Cerebellar nuclear complex (tissue), 1 donor: ENCODE data around the gene TTLL12.

ENCODE experiments used
- DNase-seq, 2 experiments: peaks; one replicate each; lab custom pipeline; 2025; lab: John Stamatoyannopoulos, UW

TTLL12 gene

DNA sequence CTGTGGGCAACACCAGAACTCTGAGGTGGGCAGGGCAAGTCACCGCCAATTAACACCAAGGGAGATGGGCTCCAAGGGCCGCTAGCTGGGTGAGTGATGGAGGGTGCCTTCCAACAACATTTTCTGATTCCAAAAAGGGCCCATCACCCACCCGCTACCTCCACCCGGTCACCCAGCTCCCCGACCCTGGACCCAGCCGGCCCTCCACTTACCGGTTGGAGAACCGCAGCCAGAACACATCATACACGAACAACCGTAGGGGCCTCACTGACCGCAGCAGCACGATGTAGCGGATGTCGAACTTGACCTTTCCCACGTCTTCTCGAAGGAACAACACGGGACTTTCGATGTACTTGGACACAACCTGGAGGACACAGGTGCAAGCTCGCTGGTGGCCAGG, 14.7 kb downstream of the TTLL12 start:
- no peak for DNase-seq

DNA sequence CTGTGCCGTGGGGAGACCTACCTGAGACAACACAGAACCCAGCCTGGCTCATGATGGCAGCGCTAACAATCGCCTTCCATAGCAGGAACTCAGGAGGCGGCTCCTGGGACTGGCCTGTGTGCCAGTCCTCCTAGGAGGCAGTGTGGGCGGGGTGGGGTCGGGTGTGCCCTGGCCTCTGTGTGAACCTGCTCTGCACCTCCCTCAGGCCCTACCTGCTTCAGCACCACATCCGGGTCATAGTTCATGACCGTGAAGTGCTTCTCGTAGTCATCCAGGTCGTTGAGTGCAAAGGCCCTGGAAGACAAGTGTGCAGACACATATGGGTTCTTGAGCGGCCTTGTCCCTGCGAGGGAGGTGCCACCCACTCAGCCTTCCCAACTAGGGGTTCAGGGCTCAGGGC, 15.3 kb downstream of the TTLL12 start:
- no peak for DNase-seq

DNA sequence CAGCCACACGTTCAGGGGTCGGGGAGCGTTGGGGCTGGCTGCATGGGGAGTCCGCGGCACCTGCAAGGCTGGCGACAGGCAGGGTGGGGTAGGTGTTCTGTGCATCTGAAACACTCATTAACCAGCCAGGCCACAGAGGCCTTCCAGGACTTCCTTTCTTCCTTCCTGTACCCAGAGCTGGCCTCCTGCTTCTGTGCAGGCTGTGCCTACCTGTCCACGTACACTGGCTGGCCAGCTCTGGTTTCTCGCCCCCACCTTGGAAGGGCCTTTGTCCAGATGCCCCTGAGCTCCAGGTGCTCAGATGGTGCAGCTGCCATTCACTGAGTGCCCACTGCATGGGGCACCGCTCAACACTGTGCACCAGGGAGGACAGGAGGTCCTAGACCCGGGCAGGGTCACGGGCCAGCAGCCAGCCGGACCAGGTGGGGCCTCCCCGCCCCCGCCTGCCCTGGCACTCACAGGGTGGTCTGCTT, 15.9 kb downstream of the TTLL12 start:
- no peak for DNase-seq

DNA sequence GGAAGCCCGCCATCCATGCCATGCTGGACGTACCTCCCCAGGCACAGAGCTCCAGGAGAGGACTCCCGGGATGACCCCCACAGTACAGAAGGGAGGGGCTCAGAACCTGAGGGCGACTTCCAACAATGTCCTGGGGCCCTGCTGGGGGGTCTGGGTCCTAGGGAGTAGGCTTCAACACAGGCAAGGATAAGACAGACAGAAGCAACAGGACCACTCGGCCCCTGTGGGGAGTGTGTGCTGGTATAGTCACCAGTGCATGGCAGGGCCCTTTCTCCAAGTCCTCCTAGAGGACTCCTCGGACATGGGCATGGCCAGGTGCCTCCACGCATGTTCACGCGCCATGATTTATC, 16.8 kb downstream of the TTLL12 start:
- no peak for DNase-seq

DNA sequence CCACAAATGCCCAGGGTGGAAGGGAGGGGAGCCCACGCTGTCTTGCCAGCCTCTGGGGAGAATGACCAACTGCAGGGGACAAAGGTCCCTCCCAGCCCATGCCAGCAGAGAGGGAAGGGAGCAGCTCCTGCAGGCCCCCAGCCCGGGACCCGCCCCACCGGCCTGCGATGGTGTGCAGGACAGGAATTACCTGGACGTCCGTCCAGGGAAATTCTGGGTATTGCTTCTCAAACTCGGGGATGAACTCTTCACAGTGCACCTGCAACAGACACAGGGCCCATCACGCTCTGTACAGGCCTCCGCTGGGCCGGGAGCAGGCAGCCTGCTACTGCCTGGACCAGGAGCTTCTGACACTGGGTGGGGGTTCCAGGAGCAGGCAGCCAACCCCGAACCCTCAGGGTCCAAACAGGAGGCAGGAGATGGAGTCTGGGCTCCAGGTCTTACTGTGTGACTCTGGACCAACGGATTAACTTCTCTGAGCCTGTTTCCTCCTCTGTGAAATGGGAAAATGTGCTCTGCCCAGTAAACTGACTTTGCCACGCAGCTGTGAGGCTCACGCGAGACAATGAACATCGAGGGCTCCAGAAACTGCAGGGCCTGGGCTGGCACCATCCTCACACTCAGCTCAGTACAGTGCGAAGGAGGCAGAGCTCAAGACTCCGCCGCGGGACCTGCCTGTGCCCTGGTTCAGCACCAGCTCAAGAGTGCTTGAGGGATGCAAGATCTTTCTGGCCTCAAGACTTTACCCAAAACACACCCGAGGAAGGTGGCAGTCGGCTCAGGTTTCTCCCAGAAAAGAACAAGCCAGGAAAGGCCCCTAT, 17.4 kb downstream of the TTLL12 start:
- no peak for DNase-seq

DNA sequence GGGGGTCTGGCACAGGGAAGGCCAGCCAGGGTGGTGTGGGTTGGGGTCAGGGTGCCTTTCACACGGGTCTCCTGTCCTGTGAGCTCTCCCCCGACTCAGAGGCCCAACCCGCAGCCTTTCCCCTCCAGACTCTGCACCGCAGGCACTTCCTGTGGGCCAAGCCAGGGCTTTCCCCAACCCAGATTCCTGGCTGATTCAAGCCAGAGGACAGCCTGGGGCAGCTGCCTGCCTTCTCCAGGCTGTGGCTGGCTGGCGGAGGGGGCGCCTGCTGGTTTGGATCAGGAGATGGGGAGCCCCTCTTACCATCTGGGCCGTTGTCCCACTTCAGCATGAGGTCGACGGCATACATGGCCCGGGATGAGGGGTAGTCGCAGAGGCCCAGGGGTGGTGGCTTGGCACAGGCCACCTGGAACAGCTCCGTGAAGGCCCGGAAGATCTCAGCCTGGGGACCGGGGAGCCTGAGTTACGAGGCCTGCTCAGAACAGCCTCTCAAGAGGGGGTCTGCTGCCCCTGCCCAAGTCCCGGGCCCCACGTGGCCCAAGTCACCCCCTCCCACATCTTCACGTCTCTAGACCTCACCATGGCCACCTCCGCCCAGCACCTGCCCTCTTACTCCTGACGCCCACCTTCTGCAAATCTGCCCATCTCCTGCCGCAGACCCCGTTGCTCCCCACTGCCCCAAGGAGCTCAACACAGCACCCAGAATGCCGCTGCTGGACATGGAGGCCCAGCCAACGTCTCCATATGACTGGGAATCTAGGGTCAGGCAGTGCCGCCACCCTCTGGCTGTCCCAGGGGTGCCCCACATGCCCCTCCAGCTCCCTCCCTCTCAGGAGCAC, 18.2 kb downstream of the TTLL12 start:
- DNase-seq: no peak

DNA sequence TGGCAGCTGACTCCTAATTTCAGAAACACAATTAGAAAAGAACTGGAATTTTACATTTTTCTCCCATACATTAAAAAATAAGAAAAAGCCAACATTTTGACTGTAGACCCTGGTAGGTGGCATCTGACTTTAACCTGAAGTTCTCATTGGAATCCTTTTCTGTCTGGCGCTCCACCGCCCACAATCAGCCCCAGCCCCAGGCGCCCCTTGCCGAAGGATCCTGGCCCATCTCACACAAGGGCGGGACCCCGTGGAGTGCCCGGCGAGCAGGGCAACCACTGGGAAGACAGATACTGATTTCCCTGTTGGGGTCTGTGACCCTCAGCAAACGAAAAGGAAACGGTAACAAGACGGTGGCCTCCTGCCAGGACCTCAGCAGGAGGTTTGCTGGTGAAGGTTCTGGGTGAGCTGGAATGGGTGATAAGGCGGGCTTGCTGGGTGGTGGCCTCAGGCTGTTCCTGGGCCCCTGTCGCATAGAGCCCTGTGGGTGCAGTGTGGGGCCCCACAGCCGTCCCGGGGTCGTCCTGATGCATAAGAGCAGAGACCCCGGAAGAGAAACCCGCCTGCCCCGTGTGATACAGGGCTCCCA, 19.8 kb downstream of the TTLL12 start:
- DNase-seq: no peak

DNA sequence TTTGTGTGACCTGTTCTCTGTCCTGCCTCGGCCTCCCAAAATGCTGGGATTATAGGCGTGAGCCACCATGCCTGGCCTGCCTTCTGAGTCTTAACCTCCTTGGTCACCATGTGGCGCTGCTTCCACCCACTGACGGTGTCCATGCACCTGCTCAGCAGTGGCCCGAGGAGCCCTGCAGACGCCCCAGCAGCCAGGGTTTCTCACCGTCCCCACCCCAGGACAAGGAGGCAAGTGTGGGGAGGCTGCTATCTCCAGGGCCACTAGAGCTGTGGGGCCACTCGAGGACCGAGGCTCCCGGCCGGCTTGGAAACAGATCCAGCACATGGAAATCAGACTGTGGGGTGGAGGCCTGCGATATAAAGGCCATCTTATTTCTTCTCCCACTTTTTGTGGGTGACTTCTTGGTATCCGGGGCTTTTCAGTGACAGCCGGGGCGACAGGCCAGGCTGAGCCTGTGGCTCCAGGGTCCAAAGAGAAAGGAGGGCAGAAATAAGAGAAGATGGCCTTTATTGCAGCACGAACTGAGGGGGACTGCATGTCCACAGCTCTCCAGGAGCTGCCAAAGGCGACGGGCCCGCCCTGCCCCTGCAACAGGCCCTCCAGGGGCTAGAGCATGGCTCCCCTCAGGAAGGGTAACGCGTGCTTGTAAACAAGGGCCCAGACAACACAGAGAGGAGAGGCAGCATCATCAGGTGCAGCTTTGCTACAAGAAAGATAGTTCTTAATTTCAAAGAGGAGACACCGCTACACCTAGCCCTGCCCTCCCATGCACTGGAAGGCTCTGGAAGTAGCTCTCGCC, 20.6 kb downstream of the TTLL12 start:
- no peak for DNase-seq

DNA sequence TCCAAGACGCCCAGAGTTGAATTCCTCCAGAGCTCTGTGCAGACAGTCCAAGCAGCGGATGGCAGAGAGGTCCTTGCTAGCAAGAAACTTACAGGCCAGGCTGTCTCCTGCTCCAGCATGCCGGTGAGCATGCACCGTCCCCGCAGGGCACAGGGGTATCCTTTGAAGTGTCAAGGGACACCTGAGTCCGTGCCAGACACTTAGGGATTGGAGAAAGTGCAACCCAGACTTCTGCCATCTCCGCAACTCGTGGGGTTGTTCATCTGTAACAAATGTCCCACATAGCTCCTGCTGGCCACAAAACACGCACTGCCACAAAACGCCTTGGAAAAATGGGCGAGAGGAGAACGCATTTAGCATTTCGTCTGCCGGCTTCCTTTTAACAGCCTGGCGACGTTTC, 22.3 kb downstream of the TTLL12 start:
- DNase-seq: no peak

DNA sequence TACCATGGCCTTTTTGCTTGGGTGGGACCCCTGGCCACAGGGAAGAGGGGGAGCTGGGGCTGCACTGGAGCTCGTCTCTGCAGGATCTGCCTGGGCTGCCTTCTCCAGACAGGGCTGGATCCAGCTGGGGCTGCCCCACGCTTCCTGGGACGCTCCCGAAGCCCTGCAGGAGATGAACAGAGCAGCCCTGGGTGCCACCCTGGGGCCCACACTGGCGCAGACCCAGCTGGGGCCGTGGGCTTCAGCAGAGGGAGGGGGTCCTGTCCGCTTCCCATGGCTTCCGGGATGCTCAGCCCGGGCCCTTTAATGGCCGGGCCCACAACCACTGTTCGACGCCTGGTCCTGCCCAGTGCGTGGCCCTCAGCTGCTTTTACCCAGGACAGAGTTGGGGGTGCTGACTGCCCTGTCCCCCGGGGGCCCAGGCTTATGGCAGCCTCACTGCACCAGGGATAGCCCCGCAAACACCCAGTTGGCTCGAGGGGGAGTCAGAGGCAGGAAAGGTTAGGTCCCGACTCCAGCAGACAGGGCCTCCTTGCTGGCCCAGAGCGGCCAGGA, 23.6 kb downstream of the TTLL12 start:
- DNase-seq: no peak

DNA sequence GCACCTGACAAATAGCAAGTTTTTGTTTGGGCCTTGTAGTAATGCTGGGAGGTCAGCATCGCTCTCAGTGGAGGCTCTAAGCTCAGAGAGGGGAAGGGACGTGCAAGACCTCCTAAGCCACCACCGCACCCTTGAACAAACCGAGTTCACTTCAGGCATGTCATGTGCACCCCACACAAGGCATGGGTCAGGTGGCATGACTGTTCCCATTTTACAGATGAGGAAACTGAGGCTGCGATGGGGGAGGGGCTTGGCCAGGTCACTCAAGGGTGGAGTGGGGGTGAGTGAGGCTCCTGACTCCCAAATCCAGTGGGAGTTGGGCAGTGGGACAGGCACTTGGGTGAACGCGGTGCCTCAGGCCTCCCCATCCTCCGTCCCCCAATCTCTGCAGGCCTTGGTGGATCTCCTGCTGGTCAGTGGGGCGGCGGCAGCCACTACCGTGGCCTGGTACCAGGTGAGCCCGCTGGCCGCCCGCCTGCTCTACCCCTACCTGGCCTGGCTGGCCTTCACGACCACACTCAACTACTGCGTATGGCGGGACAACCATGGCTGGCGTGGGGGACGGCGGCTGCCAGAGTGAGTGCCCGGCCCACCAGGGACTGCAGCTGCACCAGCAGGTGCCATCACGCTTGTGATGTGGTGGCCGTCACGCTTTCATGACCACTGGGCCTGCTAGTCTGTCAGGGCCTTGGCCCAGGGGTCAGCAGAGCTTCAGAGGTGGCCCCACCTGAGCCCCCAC, 24.4 kb downstream of the TTLL12 start:
- DNase-seq: no peak

DNA sequence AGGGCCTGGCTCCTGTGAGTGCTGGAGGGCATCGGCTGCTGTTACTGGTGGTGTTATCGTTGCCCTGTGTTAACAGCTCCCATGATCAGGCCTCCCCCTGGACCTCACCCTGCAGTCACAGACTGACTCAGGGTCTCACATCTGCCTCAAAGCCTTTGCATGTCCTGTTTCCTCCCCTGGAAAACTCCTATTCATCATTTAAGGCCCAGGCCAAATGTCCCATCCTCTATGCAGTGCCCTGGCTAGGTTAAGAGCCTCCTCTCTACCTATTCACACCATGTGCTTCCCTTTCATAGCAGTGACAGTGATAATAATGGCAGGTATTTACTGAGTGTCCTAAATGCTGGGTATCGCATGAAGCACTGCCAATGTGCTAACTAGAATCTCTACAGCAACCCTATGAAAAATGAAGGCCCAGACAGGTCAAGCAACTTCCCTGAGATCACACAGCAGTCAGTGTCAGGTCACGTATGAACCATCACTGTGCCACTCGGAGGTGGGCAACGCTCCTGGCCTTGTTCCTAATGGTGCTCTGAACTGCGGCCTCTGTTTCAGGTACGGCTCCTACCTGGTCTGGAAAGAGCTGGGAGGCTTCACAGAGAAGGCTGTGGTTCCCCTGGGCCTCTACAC, 26.3 kb downstream of the TTLL12 start:
- no peak for DNase-seq

DNA sequence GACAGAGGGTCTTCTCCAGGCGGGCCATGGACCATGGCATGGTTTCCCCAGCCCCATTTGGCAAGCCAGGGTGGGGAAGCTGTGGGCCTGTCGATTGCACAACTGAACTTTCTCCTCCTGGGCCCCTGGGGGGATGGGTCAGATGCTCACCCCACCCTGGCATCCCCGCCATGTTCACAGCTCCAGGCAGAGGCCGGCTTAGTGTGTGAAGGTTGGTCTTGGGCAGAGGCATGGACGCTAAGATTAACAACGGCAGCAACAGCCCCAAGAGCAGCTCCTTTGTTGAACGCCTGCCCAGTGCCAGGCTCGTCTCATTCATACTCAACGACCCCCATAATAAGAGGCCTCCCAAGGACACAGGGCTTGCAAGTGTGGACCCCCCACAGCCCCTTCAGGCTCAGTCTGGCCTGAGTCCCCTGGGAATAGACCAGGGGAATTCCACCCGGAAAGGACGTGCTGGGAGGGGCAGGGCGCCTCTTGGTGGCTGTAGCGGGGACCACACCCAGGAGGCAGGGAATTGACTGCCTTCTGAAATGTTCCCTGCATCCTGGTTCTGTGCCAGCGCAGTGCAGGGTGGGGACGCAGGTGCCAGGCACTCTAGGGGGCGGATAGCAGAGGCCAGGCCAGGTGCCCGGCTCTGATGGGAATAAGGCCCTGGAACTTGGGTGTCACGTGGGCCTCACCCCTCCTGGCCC, 27.3 kb downstream of the TTLL12 start:
- no peak for DNase-seq

DNA sequence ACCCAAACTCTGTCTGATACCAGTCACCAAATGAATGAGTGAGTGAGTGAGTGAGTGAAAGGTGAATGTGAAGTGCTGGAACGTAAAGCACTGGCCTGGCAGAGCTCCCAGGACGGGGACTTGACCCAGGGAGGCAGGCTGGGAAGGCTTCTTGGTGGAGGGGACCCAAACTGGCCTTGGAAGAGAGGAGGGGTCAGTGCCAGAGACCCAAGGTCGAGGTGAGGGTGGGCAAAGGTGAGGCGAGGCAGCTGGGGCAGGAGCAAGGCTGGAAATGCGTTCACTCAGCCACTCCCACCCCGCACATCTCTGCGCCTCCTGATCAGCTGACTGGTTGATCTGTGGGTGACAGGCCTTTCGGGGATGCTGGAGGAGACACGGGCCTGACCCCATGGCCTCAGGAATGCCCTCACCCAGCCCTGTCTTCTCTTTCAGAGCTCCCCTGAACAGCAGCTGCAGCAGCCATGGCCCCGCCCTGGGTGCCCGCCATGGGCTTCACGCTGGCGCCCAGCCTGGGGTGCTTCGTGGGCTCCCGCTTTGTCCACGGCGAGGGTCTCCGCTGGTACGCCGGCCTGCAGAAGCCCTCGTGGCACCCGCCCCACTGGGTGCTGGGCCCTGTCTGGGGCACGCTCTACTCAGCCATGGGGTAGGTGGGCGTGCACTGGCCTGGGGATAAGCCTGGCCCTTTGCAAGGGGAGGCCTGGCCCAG, 28.0 kb downstream of the TTLL12 start:
- DNase-seq: no peak

DNA sequence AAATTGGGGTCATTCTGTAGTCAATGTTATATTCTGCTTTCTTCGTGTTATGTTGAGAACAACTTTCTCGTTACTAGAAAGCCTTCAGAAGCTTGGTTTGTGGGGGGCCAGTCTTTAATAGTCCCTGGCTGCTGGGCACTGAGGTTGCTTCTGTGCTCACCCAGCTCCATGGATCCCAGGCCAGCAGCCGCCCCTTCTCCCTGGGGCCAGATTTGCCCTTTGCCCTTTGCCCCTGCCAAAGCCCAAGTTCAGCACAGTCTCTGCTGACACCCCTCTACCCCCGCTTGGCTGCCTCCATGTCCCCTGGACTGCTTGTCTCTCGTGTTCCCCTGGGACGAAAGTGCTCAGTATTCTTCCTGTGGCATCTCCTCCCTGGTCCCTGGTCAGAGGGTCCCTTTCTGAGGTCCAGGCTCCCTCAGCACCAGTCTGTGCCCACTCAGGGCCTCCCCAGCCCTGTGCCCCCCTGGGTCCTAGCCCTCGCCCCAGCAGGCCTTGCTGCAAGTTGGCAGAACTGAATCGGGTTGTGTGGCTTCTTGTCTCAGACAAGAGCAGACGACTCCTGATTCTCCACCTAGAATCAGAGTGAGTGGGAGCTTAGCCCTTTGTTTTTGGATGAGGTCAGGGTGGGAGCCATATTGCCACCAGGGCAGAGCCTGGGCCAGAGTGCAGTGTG, 28.9 kb downstream of the TTLL12 start:
- no peak for DNase-seq

DNA sequence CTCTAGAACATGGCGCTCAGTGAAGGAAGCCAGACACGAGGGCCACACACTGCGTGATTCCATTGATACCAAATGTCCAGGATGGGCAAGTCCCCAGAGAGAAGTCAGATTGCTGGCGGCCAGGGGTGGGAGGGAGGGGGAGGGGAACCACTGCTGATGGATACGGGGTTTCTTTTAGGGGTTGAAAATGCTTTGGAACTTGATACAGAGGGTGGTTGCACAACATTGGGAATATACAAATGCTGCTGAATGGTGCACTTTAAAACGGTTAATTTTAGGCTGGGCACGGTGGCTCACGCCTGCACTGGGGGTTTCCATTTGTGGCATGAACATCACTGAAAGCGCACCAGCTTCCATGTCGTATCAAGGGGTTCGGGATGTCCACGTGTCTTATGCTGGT, 30.5 kb downstream of the TTLL12 start:
- no peak for DNase-seq

DNA sequence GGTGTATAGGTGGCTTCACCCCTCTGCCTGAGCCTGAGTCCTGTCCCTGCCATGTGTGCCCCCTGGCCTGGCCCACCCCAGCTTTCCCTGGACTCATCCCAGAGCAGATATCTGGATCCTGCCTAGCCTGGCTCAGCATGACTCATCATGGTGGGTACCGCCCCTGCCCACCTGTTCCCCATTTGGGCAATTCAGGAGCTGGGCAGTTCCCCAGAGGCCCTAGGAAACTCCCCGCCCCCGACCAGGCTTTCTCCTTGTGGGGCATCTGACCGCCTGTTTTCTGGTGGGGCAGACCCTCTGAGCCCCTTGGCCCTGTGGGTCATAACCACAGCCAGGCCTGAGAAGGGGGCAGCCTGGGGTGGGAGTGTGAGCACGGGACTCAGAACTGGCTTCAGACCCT, 31.1 kb downstream of the TTLL12 start:
- no peak for DNase-seq

DNA sequence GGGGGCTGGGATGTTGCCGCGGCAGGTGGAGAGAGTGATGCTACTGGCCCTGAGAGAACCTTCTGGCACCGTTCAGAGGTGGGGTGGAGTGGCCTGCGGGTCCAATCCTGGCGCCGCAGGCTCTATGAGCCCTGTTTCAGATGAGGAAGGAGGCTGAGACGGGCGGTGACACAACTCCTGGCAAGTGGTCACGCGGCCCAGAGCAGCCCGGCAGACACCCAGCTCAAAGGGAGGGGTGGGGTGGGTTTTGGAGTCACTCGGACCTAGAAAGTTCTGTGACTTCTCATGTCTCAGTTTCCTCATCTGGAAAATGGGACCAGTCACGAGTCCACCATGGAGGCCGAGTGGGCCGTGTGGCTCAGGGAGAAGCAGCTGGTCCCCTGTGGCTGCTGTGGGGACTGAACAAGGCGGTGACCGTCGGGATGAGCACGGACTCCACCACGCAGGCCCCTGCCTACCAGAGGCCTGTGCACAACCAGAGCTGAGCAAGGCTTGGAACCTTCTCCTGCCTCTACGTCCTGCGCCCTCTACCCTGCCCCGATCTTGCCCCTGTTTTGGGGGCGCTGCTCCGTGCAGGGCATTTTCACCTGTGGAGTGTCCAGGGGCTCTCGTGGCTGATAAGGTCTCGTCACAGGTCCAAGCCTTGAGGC, 31.9 kb downstream of the TTLL12 start:
- no peak for DNase-seq
